Type B pancreatic cell (in vitro differentiated cells): Measurements from ENCODE around the gene EXPH5. TPM values are rescaled to one million over a fixed set of nuclear protein-coding genes. Genes with fewer than 3 reads are reported as not detected.

Experiments
- DNase-seq: peaks from one replicate; pipeline ENCODE4 v3.0.0; 2021; ENCODE audit warnings: mixed read lengths; ENCODE audit not compliant: unreplicated experiment; ENCODE audit errors: extremely low spot score
- H3K27ac Mint-ChIP-seq: 2 replicates; pipeline ENCODE4 v1.8.0; 2021; ENCODE audit warnings: mild to moderate bottlenecking, mixed read lengths
- H3K27me3 Mint-ChIP-seq: 2 replicates; pipeline ENCODE4 v1.8.0; 2021; ENCODE audit warnings: mixed read lengths
- H3K36me3 Mint-ChIP-seq: 2 replicates; pipeline ENCODE4 v1.8.0; 2021; ENCODE audit warnings: mixed read lengths
- H3K4me1 Mint-ChIP-seq: one replicate; pipeline ENCODE4 v1.8.0; 2021; ENCODE audit warnings: mixed read lengths; ENCODE audit not compliant: unreplicated experiment
- H3K4me3 Mint-ChIP-seq: 2 replicates; pipeline ENCODE4 v1.8.0; 2021; ENCODE audit warnings: mild to moderate bottlenecking, mixed read lengths
- H3K9me3 Mint-ChIP-seq: 2 replicates; pipeline ENCODE4 v1.8.0; 2021; ENCODE audit warnings: mixed read lengths
- total RNA-seq: library from RNA; stranded (reverse); gene quantifications from 2 replicates; pipeline ENCODE4 v1.2.1, GENCODE V29; 2021; ENCODE audit warnings: low replicate concordance
- TF ChIP-seq, protein P1 (sequence below): fragments of 200-600 bp; sonication (generic); conservative IDR thresholded peaks from 2 replicates; pipeline ENCODE4 v1.5.0; 2021; ENCODE audit warnings: antibody characterized with exemption, mild to moderate bottlenecking

Gene EXPH5
- total RNA-seq, 1 donor from 2014 or later, result 15.2 TPM

DNA sequence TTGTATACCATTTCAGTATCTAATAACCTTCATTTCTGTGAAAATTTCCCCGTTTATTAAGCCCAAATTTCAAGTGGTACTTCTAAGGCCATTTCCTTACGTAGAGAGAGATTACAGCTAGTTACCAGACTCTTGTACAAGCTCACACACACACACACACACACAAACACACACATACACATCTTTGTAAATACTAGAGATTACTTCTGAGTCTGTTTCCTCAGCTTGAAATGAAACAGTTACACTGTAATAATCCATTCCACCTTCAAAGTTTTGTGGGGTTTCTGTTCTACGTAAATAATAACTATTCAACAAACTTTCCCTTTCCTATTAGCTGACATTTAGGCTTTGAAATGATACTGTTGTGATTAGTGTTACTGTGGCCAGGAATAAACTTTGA, 101.6 kb downstream of the EXPH5 start:
- no peak overlapping the region for H3K27ac Mint-ChIP-seq
- no peak for DNase-seq
- H3K9me3 Mint-ChIP-seq, result no peaks in the 10 kb centered on the region
- H3K4me1 Mint-ChIP-seq, result peaks cover 20% of the 10 kb centered on the region
- H3K27me3 Mint-ChIP-seq, result no peaks in the 10 kb centered on the region
- H3K4me3 Mint-ChIP-seq, result no peak overlapping the region
- TF ChIP-seq, protein P1, sequence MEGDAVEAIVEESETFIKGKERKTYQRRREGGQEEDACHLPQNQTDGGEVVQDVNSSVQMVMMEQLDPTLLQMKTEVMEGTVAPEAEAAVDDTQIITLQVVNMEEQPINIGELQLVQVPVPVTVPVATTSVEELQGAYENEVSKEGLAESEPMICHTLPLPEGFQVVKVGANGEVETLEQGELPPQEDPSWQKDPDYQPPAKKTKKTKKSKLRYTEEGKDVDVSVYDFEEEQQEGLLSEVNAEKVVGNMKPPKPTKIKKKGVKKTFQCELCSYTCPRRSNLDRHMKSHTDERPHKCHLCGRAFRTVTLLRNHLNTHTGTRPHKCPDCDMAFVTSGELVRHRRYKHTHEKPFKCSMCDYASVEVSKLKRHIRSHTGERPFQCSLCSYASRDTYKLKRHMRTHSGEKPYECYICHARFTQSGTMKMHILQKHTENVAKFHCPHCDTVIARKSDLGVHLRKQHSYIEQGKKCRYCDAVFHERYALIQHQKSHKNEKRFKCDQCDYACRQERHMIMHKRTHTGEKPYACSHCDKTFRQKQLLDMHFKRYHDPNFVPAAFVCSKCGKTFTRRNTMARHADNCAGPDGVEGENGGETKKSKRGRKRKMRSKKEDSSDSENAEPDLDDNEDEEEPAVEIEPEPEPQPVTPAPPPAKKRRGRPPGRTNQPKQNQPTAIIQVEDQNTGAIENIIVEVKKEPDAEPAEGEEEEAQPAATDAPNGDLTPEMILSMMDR, result no peak
- peaks cover 19% of the 10 kb centered on the region for H3K36me3 Mint-ChIP-seq

DNA sequence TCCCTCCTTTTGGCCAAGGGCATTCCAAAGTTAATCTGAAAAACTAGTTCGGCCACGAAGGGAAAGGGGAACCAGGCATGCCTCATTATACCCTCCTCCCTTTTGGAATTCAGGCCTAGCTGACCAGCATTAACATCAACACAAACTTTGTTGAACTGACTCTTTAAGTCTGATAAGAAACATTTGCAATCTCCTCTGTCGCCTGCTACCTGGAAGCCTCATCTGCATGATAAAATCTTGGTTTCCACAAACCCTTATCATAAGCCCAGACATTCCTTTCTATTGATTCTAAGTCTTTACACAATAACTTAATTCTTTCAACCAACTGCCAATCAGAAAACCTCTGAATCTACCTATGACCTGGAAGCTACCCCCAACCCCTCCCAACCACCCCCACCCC, 106.7 kb downstream of the EXPH5 start:
- Mint-ChIP-seq H3K4me3 (no peak overlapping the region), H3K27ac (no peak overlapping the region), H3K36me3 (peaks cover 41% of the 10 kb centered on the region), H3K9me3 (no peaks in the 10 kb centered on the region), H3K4me1 (peaks cover 2% of the 10 kb centered on the region), H3K27me3 (no peaks in the 10 kb centered on the region)
- DNase-seq, result no peak
- TF ChIP-seq, protein P1, result no peak

DNA sequence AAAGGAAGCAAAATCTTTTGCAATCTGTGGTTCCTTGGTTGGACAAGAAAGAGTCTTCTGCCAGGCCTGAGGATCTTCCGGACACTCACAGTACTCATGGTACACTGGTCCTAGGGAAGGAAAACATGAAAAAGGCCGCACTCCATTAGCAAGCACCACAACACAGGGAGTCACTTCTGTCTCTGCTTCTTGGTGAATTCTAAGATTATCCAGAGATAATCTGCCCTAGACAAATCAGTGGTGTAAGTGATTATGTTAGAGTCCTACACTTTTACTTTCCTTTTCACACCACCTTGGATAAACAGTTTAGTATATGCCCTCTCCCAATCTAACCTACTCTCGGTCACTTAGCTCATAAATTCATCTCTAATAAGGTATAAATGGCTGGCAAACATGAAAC, 107.2 kb downstream of the EXPH5 start:
- Mint-ChIP-seq H3K4me1 (no peaks in the 10 kb centered on the region), H3K4me3 (no peak overlapping the region), H3K27me3 (no peaks in the 10 kb centered on the region), H3K27ac (no peak overlapping the region), H3K36me3 (peaks cover 43% of the 10 kb centered on the region), H3K9me3 (no peaks in the 10 kb centered on the region)
- DNase-seq, result no peak
- TF ChIP-seq, protein P1, result no peak

DNA sequence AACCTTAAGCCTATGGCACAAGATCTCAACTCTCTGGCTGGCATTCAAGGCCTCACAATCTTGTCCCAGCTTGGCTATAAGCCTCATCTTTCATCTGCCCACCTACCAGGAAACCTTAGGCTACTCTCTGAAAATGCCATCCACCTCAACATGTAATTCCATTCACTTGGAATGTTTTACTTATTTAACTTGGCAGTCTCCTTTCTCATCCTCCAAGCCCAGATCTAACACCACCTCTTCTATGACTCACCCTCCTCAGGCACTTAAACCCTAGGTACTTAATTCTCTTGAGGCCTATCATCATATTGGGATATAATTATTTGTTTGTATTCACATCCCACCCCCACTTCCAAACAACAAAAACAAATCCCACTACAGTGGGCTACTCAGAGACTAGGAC, 110.4 kb downstream of the EXPH5 start:
- Mint-ChIP-seq H3K36me3 (peaks cover 46% of the 10 kb centered on the region), H3K4me3 (no peak overlapping the region), H3K9me3 (no peaks in the 10 kb centered on the region), H3K4me1 (no peaks in the 10 kb centered on the region), H3K27ac (no peak overlapping the region), H3K27me3 (no peaks in the 10 kb centered on the region)
- DNase-seq, result no peak
- TF ChIP-seq, protein P1, result no peak

DNA sequence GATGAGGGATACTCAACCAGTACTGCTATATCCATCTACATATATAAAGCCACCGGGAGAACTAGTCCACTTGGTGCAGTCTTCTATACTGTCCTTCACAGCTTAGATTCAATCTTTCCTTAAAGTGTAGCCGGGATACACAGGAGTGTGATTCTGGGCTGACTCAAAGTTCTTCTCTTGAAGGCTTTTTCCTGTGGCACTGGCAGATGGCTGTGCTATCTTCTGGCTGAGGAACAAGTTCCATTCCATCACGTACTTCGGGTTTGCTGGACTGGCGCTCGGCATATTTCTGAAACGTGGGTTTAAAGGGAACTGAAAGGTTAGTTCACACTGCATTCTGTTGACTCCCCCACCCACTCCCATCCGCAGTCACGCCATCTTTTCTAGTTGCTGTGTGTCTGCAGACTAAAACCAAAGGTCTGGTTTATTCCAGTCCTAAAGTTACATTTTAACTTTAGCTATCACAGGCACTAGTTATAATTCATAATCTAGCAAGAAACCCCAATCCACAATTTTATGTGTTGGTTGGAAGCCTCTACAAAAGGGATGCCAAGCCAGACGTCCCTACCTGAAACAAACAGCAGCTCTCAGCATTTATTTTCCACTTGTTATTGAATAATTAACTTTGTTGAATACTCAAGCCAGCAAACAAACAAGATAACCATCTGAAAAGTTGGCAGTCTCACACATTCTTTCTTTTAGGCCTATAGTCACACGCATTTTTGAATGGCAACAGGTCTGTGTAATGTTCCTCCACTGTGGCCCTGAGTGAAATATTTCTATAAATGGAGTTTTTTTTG, 118.7 kb downstream of the EXPH5 start:
- Mint-ChIP-seq H3K4me1 (no peaks in the 10 kb centered on the region), H3K27me3 (no peaks in the 10 kb centered on the region), H3K27ac (no peak overlapping the region), H3K4me3 (no peak overlapping the region), H3K9me3 (no peaks in the 10 kb centered on the region), H3K36me3 (peaks cover 7% of the 10 kb centered on the region)
- no peak for DNase-seq
- TF ChIP-seq, protein P1, result no peak
